MV-4-11 (cell line): ENCODE measurements around the gene PPFIA2.

Experiments used
- DNase-seq: peaks from one replicate; lab custom pipeline; 2025; lab: John Stamatoyannopoulos, UW

Gene PPFIA2

DNA sequence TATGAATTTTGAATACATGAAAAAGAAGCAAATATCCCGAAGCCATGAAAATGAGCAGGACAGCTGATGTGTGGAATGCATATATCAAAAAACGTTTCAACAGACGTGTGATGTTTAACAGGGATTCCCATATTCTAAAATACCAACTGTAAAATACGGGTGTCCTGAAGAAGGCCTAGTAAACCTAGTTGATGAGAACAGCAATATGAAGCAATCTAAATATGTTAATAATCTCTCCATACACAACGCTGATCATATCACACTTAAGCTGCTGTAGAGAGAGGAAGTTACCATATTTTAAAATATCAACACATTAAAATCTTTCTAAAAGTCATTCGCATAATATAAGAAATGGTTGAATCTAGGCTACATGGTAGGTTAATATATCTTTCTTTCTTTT lies 317.5 kb downstream of the PPFIA2 start:
- DNase-seq, result no peak

DNA sequence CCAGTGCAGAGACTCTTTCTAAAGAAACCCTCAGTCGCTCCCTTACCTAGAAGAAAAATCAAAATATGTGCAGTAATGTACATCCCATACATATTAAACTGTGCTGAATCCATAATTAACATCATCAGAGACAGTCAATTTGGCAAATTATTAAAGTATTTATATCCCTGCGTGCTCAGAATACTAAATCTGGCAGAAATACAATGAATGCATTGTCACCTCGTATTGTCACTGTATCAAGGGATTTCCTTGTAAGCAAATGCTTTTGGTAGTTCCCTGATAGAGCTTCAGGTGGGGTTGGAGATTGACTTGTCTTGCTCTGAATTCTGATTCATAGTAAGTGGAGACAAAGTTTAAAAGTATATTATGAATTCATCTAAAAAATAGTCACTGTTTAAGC lies 319.1 kb downstream of the PPFIA2 start:
- no peak for DNase-seq

DNA sequence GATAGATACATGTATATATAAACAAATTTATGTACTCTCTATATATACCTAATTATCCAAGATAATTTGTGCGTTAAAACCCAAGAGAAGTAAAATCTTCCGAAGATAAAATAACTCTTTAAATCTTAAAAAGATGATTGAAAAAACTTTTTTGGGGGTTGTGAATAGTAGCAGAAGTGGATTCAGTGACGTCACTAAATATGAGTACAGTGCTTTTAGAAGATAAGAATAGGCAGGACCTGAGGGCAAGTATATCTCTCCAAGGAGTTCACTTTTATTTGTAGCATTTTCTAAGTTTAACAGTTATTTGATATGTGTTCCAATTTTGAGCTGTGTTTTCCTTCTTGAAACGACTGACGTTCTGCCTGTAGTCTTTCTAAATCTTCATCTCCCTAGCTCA lies 319.8 kb downstream of the PPFIA2 start:
- no peak for DNase-seq

DNA sequence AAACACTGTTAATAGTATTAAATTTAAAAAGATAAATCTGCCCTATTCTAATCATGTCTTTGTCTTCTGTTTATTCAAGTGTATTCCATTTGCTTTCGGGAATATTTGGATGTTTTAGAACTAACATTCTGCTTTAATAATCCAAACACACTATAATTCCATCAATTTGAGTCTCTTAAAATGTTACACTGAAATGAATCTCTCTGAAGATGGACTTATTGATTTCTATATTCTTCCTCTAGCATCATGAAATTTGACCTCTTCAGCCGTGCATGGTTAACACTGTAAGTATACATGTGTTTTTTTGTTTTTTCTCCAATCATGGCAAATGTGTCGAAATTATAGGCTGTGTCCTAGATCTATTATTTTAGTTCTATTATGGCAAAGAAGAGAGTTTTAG lies 342.1 kb downstream of the PPFIA2 start:
- DNase-seq, result no peak

DNA sequence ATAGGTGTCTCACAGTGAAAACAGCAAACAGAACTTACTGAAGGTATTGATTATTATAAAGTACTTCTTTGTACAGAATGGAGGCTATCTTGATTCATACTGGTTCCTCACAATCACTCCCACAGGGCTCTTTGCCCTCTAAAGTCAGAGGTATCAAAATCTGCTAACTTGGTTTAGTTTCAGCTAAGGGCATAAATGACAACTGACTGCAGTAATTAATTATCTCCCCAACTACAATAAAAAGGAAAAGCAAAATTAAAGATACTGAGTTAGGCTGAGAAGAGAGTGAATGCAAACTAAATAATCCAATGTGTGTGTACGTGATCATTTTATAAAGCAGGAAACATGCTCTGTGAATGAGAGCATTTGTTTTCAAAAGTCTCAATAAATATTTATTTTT lies 342.6 kb downstream of the PPFIA2 start:
- DNase-seq, result no peak

DNA sequence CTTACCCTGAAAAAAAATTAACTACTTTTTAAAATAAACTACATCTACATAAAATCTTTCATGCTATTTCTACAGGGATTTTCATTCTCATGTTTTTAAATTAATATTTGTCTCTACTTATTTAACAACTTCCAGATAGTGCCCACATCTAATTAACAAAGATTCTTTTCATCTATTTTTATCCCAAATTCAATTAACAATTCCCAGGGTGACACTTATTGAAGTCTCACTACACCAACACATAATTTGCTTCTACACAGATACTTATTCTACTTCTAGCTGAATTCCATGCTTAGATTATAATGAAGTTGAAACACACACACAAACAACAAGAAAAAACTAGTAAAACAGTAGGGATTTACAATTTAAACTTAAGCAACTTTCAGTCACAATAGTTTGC lies 344.7 kb downstream of the PPFIA2 start:
- DNase-seq, result no peak

DNA sequence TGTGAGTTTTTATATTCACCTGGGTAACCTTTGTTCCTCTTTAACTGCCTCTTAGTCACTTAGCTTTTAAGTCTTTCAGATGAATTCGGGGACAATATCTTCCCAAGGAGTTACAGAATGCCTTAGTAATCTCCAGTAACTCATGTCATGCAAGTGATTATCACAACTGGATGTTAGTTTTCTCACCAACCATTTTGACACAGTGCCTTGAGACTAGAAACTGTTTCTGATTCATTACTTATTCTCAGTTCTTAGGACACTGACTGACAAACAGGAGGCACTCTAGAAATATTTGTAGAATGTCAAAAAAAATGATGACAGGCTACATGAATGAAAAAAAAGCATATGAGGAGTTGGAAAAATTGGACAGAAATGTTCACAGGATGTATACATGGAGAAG lies 346.2 kb downstream of the PPFIA2 start:
- no peak for DNase-seq

DNA sequence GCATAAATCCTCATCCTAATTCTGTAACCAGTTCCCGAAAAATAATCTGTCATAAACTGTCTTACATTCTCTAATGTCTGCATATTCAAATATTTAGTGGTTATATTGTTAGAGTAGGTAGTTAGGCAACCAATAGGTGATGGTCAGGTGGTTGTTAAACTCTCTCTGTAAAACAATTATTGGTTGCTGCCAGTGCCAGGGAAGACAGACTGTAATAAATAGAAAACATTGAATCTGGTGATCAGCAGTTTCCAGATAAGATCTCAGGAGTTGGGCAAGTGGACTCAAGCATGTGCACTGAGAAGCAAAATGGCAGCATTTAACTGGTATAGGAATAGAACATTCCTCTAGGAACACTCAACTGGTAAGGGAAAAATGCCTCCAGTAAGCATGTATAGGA lies 355.8 kb downstream of the PPFIA2 start:
- DNase-seq, result no peak

DNA sequence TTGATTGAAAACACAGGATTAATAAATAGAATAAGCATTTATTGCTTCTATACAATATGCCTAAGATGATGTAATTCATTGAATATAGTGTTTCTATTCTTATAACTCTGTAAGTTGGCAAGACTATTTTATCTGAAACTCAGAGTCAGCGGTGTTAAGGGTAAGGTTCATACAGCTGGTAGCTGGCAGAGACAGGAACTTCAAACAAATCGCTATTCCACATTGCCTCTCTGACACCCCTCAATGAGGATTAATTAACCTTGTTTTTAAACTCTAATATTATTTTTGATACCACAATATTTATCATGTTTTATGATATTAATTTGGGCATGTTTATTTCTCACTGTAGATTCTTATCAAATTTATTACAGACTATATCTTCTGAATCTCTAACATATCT lies 357.9 kb downstream of the PPFIA2 start:
- no peak for DNase-seq

DNA sequence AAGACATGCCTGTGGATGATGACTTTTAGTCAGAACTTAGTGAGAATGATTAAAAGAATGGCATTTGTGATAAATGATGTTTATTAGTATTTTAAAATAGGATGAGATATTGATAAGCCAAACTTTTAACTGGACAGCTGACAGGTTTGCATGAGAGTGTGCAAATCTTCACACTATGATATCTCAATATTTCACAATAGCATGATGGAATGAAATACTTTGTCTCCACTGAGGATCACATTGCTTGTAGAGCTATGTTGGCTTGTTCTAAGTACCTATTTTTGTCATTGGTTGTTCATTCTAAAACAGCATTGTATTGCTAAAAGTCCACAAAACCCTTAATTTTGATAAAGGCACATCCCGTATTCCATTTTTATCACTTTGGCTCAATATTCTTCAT lies 359.1 kb downstream of the PPFIA2 start:
- no peak for DNase-seq

DNA sequence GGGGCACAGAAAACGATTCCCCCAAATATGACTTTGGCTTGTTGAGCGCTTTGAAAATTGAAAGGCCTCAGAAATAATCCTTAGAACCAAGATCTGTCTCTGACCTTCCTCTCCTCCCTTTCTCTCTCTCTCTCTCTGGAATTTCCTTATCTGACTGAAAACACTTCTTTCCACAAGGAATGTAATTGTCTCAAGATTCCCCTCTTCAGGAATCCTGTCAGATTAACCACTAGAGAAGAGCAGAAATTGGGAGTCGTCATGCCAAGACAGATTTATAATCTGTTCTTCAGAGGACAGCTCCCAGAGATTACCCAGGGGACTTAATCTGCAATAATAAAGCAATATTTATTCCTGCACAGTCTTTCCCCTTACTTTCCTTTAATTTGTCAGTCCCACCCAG lies 363.7 kb downstream of the PPFIA2 start:
- no peak for DNase-seq

DNA sequence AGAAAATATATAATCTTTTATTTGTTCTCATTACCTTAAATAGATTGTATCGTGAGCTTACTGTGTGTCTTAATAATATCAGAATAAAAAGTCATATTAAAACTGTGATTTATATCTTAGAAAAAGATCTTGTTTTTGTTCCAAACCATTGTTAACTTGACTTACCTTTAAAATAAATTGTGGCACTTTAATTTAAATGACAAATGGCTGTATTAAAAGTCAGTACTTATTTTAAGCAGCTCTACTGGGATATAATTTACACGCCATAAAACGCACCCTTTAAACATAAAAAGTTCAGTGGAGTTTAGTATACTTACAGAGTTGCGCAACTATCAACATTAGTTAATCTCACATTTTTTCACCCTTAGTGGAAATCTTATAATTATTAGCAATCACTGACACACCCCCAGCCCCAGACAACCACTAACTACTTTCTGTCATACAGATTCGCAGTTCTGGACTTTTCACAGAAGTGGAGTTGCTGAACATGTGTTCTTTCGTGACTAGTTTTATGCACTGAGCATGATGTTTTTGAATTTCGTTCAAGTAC lies 369.5 kb downstream of the PPFIA2 start:
- DNase-seq, result no peak

DNA sequence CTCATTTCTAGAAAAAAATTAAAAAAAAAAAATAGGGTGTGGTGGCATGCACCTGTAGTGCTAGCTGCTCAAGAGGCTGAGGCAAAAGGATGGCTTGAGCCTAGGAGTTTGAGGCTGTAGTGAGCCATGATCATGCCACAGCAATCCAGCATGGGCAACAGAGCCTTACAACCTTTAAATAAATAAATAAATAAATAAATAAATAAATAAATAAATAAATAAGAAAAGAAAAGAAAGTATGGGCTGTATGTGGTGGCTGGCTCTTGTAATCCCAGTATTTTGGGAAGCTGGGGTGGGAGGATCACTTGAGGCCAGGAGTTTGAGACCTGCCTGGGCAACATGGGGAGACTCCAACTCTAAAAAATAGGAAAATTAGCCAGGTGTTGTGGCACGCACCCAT lies 373.0 kb downstream of the PPFIA2 start:
- DNase-seq, result no peak

DNA sequence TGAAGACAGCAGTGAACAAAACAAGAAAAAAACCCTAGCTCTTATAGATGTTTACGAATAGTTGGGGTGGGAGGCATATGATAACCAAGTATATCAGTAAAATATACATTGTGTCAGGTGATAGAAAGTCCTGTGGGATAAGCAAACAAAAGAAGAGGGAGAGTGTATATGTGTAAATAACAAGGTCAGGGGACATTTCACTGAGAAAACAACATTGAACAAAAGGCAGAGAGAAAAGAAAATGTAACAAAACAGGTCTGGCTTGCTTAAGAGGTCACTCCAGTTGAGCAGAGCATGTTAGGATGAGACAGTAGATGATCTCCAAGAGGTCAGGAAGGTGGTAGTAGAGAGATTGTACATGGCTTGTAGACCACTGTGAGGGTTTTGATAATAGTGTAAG lies 377.2 kb downstream of the PPFIA2 start:
- DNase-seq, result no peak

DNA sequence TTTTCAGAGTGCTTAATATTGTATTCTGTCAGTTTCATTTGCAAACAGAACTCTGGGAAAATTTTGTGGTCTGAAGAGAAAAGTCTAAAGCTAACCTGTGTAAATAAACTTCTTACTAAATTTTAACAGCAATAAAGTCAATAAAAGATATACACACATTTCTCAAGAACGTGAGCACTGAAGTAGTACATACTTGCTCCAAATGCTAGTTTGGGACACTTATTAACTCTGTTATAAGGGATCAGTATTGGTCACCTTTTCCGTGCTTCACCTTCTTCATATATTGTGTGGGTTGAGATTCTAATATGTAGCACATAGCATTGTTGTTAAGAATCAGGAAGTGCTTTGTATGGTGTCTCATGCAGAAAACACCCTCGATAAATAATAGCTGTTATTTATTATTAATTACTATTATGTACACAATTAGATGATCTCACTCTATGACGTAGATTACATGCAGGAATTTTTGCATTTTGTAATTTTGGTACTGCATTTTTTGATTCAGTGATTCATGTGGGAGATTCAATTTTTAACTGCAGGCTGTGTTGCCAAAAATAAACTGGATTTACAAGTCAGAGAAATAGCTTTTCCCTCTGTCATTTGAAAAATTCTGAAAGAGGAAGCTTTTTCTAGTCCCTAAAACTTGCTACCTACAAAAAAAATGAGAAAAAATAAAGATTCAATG lies 380.4 kb downstream of the PPFIA2 start:
- DNase-seq, result no peak

DNA sequence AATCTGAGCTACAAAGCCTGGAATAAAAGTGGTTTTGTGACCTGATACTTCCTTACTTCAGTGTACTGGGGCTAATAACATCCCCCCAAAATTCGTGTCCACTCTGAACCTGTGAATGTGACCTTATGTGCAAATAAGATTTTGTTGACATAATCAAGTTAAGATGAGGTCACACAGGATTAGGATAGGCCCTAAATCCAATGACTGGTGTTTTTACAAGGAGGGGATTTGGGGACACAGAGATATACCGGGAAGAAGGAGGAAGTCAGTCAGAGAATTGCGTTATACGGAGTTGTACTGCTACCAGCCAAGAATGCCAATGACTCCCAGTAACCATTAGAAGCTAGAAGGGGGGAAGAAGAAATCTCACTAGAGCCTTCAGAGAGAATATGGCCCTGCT lies 381.4 kb downstream of the PPFIA2 start:
- no peak for DNase-seq

DNA sequence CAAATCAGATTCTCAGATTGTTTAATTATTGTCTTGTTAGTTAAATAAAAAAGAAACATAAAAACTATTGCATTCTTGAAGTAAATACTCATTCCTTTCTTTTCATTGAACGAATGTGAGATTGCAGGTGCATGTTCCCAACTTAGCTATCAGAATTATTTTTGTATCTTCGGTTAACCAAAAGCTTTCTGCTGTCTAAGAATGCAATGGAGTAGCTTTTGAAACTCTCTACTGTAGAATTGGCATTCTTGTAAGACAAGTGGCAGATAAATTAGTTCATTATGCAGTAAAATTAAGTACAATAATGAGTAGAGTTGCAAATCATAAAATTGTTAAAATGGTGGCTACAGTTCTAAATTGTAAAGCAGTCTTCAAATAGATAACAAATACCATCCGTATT lies 383.2 kb downstream of the PPFIA2 start:
- no peak for DNase-seq

DNA sequence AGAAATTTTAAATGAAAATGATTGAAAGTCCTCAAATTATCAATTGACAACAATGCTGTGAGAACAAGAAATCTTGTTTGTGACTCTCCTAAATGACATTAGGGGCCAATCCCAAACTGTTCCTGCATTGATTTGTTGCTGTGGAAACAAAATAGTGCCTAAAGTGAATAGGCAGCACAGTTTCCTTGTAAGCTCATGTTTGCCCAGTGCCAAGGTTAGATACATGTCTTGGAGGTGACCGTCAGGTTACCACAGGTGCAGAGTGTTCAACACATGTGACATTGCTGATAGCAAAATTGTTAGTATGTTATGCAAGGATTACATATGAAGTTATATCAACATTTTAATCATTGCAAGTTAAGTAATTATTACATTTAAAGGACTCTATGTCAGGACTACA lies 388.7 kb downstream of the PPFIA2 start:
- no peak for DNase-seq

DNA sequence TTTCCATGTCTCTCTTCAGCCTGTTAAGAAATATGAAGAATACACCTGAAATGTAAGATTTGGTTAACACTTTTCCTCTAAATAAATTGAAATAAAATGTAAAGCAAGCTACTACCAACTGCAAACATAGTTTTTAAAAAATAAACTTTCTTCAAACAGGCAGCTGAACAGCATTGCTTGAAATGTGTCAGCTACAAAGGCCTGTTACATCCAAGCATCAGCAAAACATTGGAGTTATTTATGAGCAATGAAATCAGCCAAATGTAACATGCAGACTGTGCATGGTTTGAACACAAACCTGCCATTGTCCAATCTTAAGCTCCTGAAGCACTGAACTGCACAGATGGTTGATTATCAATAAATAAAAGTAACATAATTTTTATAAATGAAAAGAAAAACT lies 390.0 kb downstream of the PPFIA2 start:
- no peak for DNase-seq

DNA sequence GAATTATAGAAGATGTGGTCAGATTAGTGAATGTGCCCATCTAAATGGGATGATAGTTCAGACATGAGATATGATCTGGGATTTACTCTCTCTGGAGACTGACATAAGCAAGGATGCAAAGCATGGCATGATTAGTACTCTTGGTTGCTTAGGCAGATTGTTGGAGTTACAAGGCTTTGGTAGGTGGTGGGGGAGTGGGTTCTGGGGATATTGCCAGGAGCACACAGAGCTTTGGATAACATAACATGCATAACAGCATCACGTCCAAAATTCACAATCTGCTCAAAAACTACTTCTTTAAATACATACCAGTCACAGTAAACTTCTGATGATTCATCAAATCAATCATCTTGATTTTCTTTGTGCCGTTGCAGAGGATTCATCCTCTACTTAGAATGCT lies 393.9 kb downstream of the PPFIA2 start:
- DNase-seq, result no peak

DNA sequence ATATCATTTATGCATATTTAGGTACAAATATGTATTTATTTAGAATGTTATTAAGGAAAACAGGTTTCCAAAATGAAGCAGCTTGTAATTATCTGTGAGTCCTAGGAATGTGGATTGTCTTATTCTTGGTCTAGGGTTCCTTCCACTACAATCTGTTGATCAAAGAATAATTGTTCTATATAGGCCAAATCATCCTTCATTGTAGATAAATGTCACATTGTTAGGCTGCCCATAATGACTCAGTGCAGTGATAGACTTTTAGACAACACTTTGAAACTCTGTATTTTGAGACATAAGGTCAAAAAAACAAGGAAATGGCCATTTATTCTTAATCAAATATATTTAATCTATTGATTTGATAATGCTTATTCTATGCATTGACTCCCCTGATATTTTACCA lies 398.2 kb downstream of the PPFIA2 start:
- no peak for DNase-seq

DNA sequence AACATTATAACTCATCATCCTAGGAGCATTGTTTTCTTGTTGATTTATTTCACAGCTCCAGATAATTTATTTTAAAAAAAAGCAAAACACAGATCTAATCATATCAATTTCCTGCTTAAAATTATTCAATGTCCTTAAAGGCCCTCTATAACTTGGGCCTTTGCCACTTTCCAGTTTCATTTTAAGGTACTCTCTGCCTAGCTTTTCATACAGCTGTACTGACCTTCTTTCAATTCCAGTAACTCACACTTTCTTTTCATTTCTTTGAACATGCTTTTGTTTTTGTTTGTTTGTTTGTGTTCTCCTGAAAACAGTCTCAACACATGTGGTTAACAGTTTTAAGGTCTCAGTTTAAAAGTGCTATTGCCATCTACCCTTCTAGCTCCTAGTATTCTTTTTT lies 399.4 kb downstream of the PPFIA2 start:
- DNase-seq, result no peak

DNA sequence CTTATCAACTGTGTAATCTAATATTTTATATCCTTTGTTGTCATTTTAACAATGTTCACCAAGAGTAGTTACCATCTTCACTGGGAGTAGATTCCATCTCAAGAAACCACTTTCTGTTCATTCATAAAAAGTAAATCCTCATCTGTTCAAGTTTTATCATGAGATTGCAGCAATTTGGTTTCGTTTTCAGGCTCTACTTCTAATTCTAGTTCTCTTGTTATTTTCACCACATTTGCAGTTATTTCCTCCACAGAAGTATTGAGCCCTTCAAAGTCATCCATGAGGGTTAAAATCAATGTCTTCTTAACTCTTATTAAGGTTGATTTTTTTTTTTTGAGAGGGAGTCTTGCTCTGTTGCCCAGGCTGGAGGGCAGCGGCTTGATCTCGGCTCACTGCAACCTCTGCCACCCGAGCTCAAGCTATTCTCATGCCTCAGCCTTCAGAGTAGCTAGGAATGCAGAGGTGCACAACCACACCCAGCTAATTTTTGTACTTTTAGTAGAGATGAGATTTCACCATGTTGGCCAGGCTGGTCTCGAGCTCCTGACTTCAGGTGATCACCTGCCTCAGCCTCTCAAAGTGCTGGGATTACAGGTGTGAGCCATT lies 404.7 kb downstream of the PPFIA2 start:
- no peak for DNase-seq

DNA sequence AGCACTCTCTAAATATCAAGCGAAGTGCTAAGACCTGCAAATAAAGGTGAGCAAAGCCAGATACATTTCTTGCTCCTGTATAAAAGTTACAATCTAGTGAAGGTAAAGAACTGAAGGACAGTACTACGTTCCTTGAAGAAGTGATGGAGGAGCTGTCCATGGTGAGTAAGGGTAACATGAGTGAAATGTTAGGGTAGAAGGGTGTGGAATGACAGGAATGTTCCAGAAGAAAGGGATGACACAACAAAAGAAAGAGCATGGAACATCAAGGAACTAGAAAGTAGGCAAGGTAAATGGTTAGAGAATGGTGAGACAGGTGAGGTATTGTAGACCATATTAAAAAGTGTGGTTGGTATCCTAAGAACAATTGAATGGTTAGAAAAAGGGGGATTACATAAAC lies 408.8 kb downstream of the PPFIA2 start:
- no peak for DNase-seq
